Measurements from ENCODE around the gene AGBL1.

DNA sequence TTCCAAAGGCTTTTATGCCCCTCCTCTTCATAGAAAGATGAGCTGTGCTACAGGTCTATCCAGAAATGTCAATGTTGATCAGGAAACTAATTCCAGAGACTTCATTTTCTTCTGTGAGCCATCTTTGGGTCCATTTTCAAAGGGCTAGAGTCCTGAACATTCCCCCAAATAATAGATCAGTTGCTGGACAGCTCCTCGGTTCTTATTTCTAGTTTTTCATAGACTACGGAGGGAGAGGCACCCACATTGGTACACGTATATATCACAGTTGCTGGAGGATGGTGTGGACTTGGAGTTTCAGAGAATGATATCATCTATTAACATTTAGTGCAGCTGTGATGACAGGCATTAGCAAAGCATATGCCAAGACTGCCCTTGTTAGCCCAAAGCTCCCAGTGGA, 59.1 kb downstream of the AGBL1 start:
- TF ChIP-seq, protein P1, sequence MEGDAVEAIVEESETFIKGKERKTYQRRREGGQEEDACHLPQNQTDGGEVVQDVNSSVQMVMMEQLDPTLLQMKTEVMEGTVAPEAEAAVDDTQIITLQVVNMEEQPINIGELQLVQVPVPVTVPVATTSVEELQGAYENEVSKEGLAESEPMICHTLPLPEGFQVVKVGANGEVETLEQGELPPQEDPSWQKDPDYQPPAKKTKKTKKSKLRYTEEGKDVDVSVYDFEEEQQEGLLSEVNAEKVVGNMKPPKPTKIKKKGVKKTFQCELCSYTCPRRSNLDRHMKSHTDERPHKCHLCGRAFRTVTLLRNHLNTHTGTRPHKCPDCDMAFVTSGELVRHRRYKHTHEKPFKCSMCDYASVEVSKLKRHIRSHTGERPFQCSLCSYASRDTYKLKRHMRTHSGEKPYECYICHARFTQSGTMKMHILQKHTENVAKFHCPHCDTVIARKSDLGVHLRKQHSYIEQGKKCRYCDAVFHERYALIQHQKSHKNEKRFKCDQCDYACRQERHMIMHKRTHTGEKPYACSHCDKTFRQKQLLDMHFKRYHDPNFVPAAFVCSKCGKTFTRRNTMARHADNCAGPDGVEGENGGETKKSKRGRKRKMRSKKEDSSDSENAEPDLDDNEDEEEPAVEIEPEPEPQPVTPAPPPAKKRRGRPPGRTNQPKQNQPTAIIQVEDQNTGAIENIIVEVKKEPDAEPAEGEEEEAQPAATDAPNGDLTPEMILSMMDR (IDR thresholded peaks at IDR 0.05; ENCODE audit: insufficient read depth, low read length) = no peak
- TF ChIP-seq GABPA (IDR thresholded peaks at IDR 0.05; ENCODE audit: low read depth) (no peak), POLR2AphosphoS5 (IDR thresholded peaks at IDR 0.05; ENCODE audit: low read depth) (no peak)

Measured in HL-60 (cell line).